Endodermal cell (in vitro differentiated cells): ENCODE data around the gene R3HDM1. TPM values are rescaled to one million over a fixed set of nuclear protein-coding genes. Genes with fewer than 3 reads are reported as not detected.

Experiments
- DNase-seq: peaks from one replicate; pipeline ENCODE4 v3.0.0-alpha.2; 2017
- H3K27ac ChIP-seq: 2 replicates; pipeline ENCODE4 v1.5.1; 2013; ENCODE audit warnings: mild to moderate bottlenecking, low read depth, low read length, moderate library complexity
- H3K27me3 ChIP-seq: 2 replicates; pipeline ENCODE4 v1.6.1; 2013; ENCODE audit warnings: mild to moderate bottlenecking, low read length, moderate library complexity; ENCODE audit not compliant: insufficient read depth, control insufficient read depth, poor library complexity, severe bottlenecking
- H3K36me3 ChIP-seq: 2 replicates; pipeline ENCODE4 v1.7.0; 2013; ENCODE audit warnings: mild to moderate bottlenecking, low read length, moderate library complexity; ENCODE audit not compliant: control insufficient read depth, insufficient read depth
- H3K4me1 ChIP-seq: one replicate; pipeline ENCODE4 v1.7.0; 2013; ENCODE audit warnings: low read length; ENCODE audit not compliant: control insufficient read depth, insufficient read depth
- H3K4me3 ChIP-seq: 2 replicates; pipeline ENCODE4 v1.5.1; 2013; ENCODE audit warnings: mild to moderate bottlenecking, low read length, moderate library complexity
- H3K9ac ChIP-seq: 2 replicates; pipeline ENCODE4 v1.6.1; 2013; ENCODE audit warnings: mild to moderate bottlenecking, low read length, moderate library complexity; ENCODE audit not compliant: poor library complexity, severe bottlenecking; ENCODE audit errors: extremely low read depth
- H3K9me3 ChIP-seq: 2 replicates; pipeline ENCODE4 v1.6.1; 2013; ENCODE audit warnings: mild to moderate bottlenecking, low read length, moderate library complexity; ENCODE audit not compliant: control insufficient read depth
- H3K27ac Mint-ChIP-seq: 2 replicates; pipeline ENCODE4 v1.8.0; 2020; ENCODE audit warnings: mixed read lengths
- H3K27me3 Mint-ChIP-seq: 2 replicates; pipeline ENCODE4 v1.8.0; 2021; ENCODE audit warnings: mild to moderate bottlenecking, mixed read lengths; ENCODE audit not compliant: insufficient read depth
- H3K36me3 Mint-ChIP-seq: 2 replicates; pipeline ENCODE4 v1.8.0; 2020; ENCODE audit warnings: low read depth, mixed read lengths
- H3K4me1 Mint-ChIP-seq: 2 replicates; pipeline ENCODE4 v1.8.0; 2020; ENCODE audit warnings: mixed read lengths
- H3K4me3 Mint-ChIP-seq: 2 replicates; pipeline ENCODE4 v1.8.0; 2020; ENCODE audit warnings: mild to moderate bottlenecking, moderate library complexity, mixed read lengths
- H3K9me3 Mint-ChIP-seq: 2 replicates; pipeline ENCODE4 v1.8.0; 2020; ENCODE audit warnings: mild to moderate bottlenecking, mixed read lengths
- CTCF ChIP-seq: fragments of 200-600 bp; sonication (generic); conservative IDR thresholded peaks from 2 replicates; pipeline ENCODE4 v1.5.0; 2021; ENCODE audit warnings: antibody characterized with exemption, mild to moderate bottlenecking
- WGBS, 2 experiments: methylation state at CpG; one replicate each; pipeline versions ENCODE4 v1.1.5 to v1.1.7; 2013; ENCODE audit warnings: missing lambda C conversion rate in 2 of 2, mixed read lengths in 1 of 2; ENCODE audit not compliant: insufficient coverage in 1 of 2, insufficient read length in 1 of 2; 5-methylcytosine and 5-hydroxymethylcytosine counted together
- total RNA-seq, 2 donors: library from RNA; stranded (reverse); fragmentation: NEBNext Ultra II Directional in 1 of 2; extraction: Animal tissue kit (Norgen Biotek cat#: 25700) in 1 of 2; gene quantifications; 2 replicates in 1 of 2; 3 replicates in 1 of 2; pipeline ENCODE4 v1.2.1, GENCODE V29; 2021

Gene R3HDM1
- total RNA-seq, 2 donors from 2014 or later: 52.6 to 67.0 TPM

- H3K9me3 Mint-ChIP-seq: peaks cover 5% of the 10 kb centered on the region
- no peaks in the 10 kb centered on the region for H3K36me3 ChIP-seq
- 84 to 100% methylated on average over 1 to 2 of the region's 2 CpGs for whole genome bisulfite sequencing, 2 experiments
- peaks cover 4% of the 10 kb centered on the region for H3K27me3 ChIP-seq
- peaks cover 11% of the 10 kb centered on the region for H3K27me3 Mint-ChIP-seq
- H3K4me3 ChIP-seq: no peak overlapping the region
- H3K27ac ChIP-seq: no peak overlapping the region
- H3K4me1 ChIP-seq: no peaks in the 10 kb centered on the region
- H3K4me1 Mint-ChIP-seq: peaks cover 3% of the 10 kb centered on the region
- peaks cover 5% of the 10 kb centered on the region for H3K9me3 ChIP-seq
- H3K27ac Mint-ChIP-seq: no peak overlapping the region
- no peak for DNase-seq
- no peaks in the 10 kb centered on the region for H3K36me3 Mint-ChIP-seq
- no peak overlapping the region for H3K4me3 Mint-ChIP-seq
- no peak for TF ChIP-seq CTCF
- H3K9ac ChIP-seq: no peak overlapping the region
Observed at GRCh38 chr2:135733045-135733444, 201.8 kb downstream of the R3HDM1 start.

- Mint-ChIP-seq H3K27me3 (peaks cover 11% of the 10 kb centered on the region), H3K4me3 (no peak overlapping the region), H3K36me3 (no peaks in the 10 kb centered on the region), H3K27ac (no peak overlapping the region), H3K9me3 (peaks cover 5% of the 10 kb centered on the region), H3K4me1 (peaks cover 3% of the 10 kb centered on the region)
- Histone ChIP-seq H3K9me3 (peaks cover 5% of the 10 kb centered on the region), H3K4me1 (no peaks in the 10 kb centered on the region), H3K9ac (no peak overlapping the region), H3K27ac (no peak overlapping the region), H3K36me3 (no peaks in the 10 kb centered on the region), H3K27me3 (peaks cover 4% of the 10 kb centered on the region), H3K4me3 (no peak overlapping the region)
- TF ChIP-seq CTCF: no peak
- 94 to 100% methylated on average over 2 to 5 of the region's 5 CpGs for WGBS, 2 experiments
- DNase-seq: no peak
Observed at GRCh38 chr2:135736546-135736945, 205.3 kb downstream of the R3HDM1 start.

GRCh38 chr2:135740206-135740605 is 208.9 kb downstream of the R3HDM1 start:
- no peak overlapping the region for H3K9ac ChIP-seq
- H3K27ac ChIP-seq: no peak overlapping the region
- H3K36me3 ChIP-seq: no peaks in the 10 kb centered on the region
- no peak overlapping the region for H3K4me3 ChIP-seq
- DNase-seq: no peak
- H3K27me3 ChIP-seq: peaks cover 4% of the 10 kb centered on the region
- Mint-ChIP-seq H3K4me1 (peaks cover 17% of the 10 kb centered on the region), H3K27ac (no peak overlapping the region), H3K4me3 (no peak overlapping the region), H3K36me3 (no peaks in the 10 kb centered on the region), H3K27me3 (peaks cover 10% of the 10 kb centered on the region), H3K9me3 (peaks cover 5% of the 10 kb centered on the region)
- H3K9me3 ChIP-seq: peaks cover 5% of the 10 kb centered on the region
- no peak for TF ChIP-seq CTCF
- WGBS, 2 experiments: 91 to 98% methylated on average over 3 of the region's 3 CpGs
- no peaks in the 10 kb centered on the region for H3K4me1 ChIP-seq
